Astrocyte (in vitro differentiated cells and primary cell): ENCODE results near the gene MOV10. TPM values are rescaled to one million over a fixed set of nuclear protein-coding genes. Genes with fewer than 3 reads are reported as not detected.

Source experiments
- DNase-seq: peaks from one replicate; pipeline ENCODE4 v3.0.0-alpha.2; 2010; ENCODE audit warnings: low read depth
- FAIRE-seq: peaks from 2 replicates; lab custom pipeline; 2011; peaks lifted over from hg19 to GRCh38; lab: Jason Lieb, UNC
- H2AFZ ChIP-seq: 2 replicates; pipeline ENCODE4 v1.6.0; 2012; ENCODE audit warnings: low read depth, low read length, inconsistent platforms
- H3K27ac ChIP-seq: 2 replicates; pipeline ENCODE4 v1.5.1; 2011; ENCODE audit warnings: low read depth, low read length, inconsistent platforms
- H3K27me3 ChIP-seq: 2 replicates; pipeline ENCODE4 v1.6.0; 2011; ENCODE audit warnings: low read length, inconsistent platforms; ENCODE audit not compliant: insufficient read depth
- H3K36me3 ChIP-seq: 2 replicates; pipeline ENCODE4 v1.5.1; 2011; ENCODE audit warnings: low read length, inconsistent platforms; ENCODE audit not compliant: insufficient read depth
- H3K4me1 ChIP-seq: 2 replicates; pipeline ENCODE4 v1.5.1; 2011; ENCODE audit warnings: low read length, inconsistent platforms; ENCODE audit not compliant: insufficient read depth
- H3K4me2 ChIP-seq: 2 replicates; pipeline ENCODE4 v1.6.0; 2012; ENCODE audit warnings: low read length, inconsistent platforms
- H3K4me3 ChIP-seq: 2 replicates; pipeline ENCODE4 v1.5.1; 2011; ENCODE audit warnings: low read depth, mild to moderate bottlenecking, low read length, inconsistent platforms; ENCODE audit not compliant: insufficient read depth
- H3K79me2 ChIP-seq: 2 replicates; pipeline ENCODE4 v1.6.0; 2012; ENCODE audit warnings: mild to moderate bottlenecking, low read length, inconsistent platforms; ENCODE audit not compliant: insufficient read depth
- H3K9ac ChIP-seq: 2 replicates; pipeline ENCODE4 v1.6.0; 2012; ENCODE audit warnings: mild to moderate bottlenecking, low read length, inconsistent platforms
- H3K9me3 ChIP-seq: 2 replicates; pipeline ENCODE4 v1.5.1; 2012; ENCODE audit warnings: low read depth, mild to moderate bottlenecking, low read length, inconsistent platforms; ENCODE audit not compliant: insufficient read depth
- H4K20me1 ChIP-seq: 2 replicates; pipeline ENCODE4 v1.6.0; 2012; ENCODE audit warnings: low read length, inconsistent platforms; ENCODE audit not compliant: insufficient read depth
- H3K27ac Mint-ChIP-seq: one replicate; pipeline ENCODE4 v1.8.0; 2021; ENCODE audit warnings: mild to moderate bottlenecking, mixed read lengths; ENCODE audit not compliant: unreplicated experiment
- H3K27me3 Mint-ChIP-seq: one replicate; pipeline ENCODE4 v1.8.0; 2021; ENCODE audit warnings: low read depth, mixed read lengths; ENCODE audit not compliant: unreplicated experiment
- H3K36me3 Mint-ChIP-seq: one replicate; pipeline ENCODE4 v1.8.0; 2021; ENCODE audit warnings: low read depth, mixed read lengths; ENCODE audit not compliant: unreplicated experiment
- H3K4me1 Mint-ChIP-seq: one replicate; pipeline ENCODE4 v1.8.0; 2021; ENCODE audit warnings: low read depth, mixed read lengths; ENCODE audit not compliant: unreplicated experiment
- H3K4me3 Mint-ChIP-seq: one replicate; pipeline ENCODE4 v1.8.0; 2021; ENCODE audit warnings: mild to moderate bottlenecking, moderate library complexity, mixed read lengths; ENCODE audit not compliant: unreplicated experiment
- H3K9me3 Mint-ChIP-seq: one replicate; pipeline ENCODE4 v1.8.0; 2021; ENCODE audit warnings: mild to moderate bottlenecking, mixed read lengths; ENCODE audit not compliant: unreplicated experiment
- EZH2 ChIP-seq: IDR thresholded peaks from 2 replicates; pipeline ENCODE4 v1.6.1; 2012; ENCODE audit warnings: mild to moderate bottlenecking, low read length, inconsistent platforms; ENCODE audit not compliant: insufficient read depth
- total RNA-seq: library from RNA; stranded (reverse); gene quantifications from 2 replicates; pipeline ENCODE4 v1.2.1, GENCODE V29; 2021
- TF ChIP-seq, protein P1 (sequence below): IDR thresholded peaks from 2 replicates; pipeline ENCODE4 v1.5.1; 2011; ENCODE audit warnings: low read depth, mild to moderate bottlenecking, inconsistent platforms, low read length, moderate library complexity; ENCODE audit not compliant: insufficient read depth

MOV10 gene
- total RNA-seq, 1 donor from 2014 or later = 121 TPM

DNA sequence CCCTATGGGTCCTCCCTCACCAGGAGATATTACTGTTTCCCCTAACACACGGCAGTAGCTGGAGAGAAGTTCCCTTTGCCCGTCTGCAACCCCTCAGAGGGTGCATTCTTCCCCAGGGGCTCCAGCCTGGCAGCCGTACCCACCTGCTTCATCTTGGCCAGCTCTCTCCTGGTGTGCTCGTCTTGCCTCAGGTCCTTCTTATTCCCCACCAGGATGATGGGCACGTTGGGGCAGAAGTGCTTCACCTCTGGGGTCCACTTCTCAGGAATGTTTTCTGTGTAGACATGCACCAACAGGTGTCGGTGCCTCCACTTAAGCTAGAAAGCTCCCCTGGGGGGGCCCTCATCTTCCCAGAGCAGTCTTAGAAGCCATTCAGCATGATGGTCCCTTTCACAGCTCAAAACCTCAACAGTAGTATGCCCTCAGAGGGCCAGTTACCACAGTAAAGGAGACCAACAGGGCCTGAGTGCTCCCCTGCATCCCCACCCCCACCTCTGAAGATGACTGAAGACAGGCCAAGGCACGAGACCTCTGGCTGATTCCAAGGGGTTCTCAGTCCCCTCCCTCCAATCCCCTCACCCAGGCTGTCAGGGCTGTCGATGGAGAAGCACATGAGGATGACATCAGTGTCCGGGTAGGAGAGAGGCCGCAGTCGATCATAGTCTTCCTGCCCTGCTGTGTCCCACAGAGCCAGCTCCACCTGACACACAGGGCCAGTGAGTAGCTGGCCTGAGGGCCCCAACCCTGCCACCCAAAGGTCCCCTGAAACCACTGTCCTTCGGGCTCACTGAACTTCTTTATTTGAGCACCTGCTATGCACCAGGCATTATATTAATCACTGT lies 28.2 kb downstream of the MOV10 start:
- peak overlapping the region; percentile 78 for H3K4me2 ChIP-seq
- TF ChIP-seq EZH2 = no peak
- TF ChIP-seq, protein P1, sequence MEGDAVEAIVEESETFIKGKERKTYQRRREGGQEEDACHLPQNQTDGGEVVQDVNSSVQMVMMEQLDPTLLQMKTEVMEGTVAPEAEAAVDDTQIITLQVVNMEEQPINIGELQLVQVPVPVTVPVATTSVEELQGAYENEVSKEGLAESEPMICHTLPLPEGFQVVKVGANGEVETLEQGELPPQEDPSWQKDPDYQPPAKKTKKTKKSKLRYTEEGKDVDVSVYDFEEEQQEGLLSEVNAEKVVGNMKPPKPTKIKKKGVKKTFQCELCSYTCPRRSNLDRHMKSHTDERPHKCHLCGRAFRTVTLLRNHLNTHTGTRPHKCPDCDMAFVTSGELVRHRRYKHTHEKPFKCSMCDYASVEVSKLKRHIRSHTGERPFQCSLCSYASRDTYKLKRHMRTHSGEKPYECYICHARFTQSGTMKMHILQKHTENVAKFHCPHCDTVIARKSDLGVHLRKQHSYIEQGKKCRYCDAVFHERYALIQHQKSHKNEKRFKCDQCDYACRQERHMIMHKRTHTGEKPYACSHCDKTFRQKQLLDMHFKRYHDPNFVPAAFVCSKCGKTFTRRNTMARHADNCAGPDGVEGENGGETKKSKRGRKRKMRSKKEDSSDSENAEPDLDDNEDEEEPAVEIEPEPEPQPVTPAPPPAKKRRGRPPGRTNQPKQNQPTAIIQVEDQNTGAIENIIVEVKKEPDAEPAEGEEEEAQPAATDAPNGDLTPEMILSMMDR = no peak
- H3K27ac Mint-ChIP-seq = peak overlapping the region; percentile 96
- H3K4me1 Mint-ChIP-seq = peaks cover 55% of the 10 kb centered on the region
- peaks cover 17% of the 10 kb centered on the region for H3K36me3 ChIP-seq
- no peaks in the 10 kb centered on the region for H3K27me3 Mint-ChIP-seq
- peaks cover 50% of the 10 kb centered on the region for H3K79me2 ChIP-seq
- H3K9me3 Mint-ChIP-seq = no peaks in the 10 kb centered on the region
- H3K4me3 ChIP-seq = no peak overlapping the region
- no peak for DNase-seq
- H4K20me1 ChIP-seq = peaks cover 40% of the 10 kb centered on the region
- H3K9ac ChIP-seq = peak overlapping the region; percentile 69
- peaks cover 20% of the 10 kb centered on the region for H3K36me3 Mint-ChIP-seq
- H3K4me1 ChIP-seq = peaks cover 62% of the 10 kb centered on the region
- H3K27me3 ChIP-seq = no peaks in the 10 kb centered on the region
- H3K4me3 Mint-ChIP-seq = peak overlapping the region; percentile 77
- H3K9me3 ChIP-seq = no peaks in the 10 kb centered on the region
- no peak overlapping the region for H2AFZ ChIP-seq
- FAIRE-seq = no peak
- peak overlapping the region; percentile 3 for H3K27ac ChIP-seq

DNA sequence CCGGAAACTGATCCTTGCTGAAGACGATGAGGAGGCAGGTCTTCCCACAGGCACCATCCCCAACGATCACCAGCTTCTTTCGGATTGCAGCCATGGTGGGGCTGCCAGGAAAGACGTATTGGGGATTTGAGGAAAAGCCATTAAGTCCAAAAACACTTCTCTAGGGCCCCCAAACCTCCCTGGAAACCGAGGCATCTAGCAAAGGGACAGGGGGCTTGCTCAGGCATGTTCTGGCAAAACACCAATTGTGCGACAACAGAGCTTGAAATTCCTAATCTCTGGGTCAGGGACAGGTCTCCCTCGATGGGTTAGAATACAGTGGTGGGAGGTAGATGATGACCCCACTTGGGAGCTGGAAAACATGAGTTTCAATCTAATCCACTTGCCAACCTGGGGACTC lies 29.2 kb downstream of the MOV10 start:
- Histone ChIP-seq H2AFZ (no peak overlapping the region), H3K27me3 (no peaks in the 10 kb centered on the region), H3K27ac (no peak overlapping the region), H4K20me1 (peaks cover 40% of the 10 kb centered on the region), H3K79me2 (peaks cover 50% of the 10 kb centered on the region), H3K9ac (peak overlapping the region; percentile 89), H3K4me1 (peaks cover 67% of the 10 kb centered on the region), H3K4me2 (peak overlapping the region; percentile 91), H3K9me3 (no peaks in the 10 kb centered on the region), H3K36me3 (peaks cover 17% of the 10 kb centered on the region), H3K4me3 (no peak overlapping the region)
- H3K27ac Mint-ChIP-seq = peak overlapping the region; percentile 96
- H3K4me3 Mint-ChIP-seq = peak overlapping the region; percentile 92
- H3K27me3 Mint-ChIP-seq = no peaks in the 10 kb centered on the region
- no peak for DNase-seq
- TF ChIP-seq, protein P1 = no peak
- TF ChIP-seq EZH2 = no peak
- peaks cover 18% of the 10 kb centered on the region for H3K36me3 Mint-ChIP-seq
- peaks cover 54% of the 10 kb centered on the region for H3K4me1 Mint-ChIP-seq
- no peak for FAIRE-seq
- H3K9me3 Mint-ChIP-seq = no peaks in the 10 kb centered on the region
